NCI-H2227 (cell line): ENCODE measurements around the gene KRTAP5-11.
"Not testable (repeated sequence)": the region's sequence is repeated elsewhere in the genome, so short reads cannot be mapped to it uniquely, and the experiment has no call there.

Experiments
- DNase-seq: peaks from one replicate; lab custom pipeline; 2025; ENCODE audit not compliant: unreplicated experiment; lab: John Stamatoyannopoulos, UW

KRTAP5-11 gene

GRCh38 chr11:71534711-71535608 is 47.7 kb downstream of the KRTAP5-11 start:
- not testable (repeated sequence) for DNase-seq

GRCh38 chr11:71532036-71532610 is 50.6 kb downstream of the KRTAP5-11 start:
- no peak for DNase-seq
